SK-MEL-5 (cell line): ENCODE measurements around the gene NTF3. TPM values are rescaled to one million over a fixed set of nuclear protein-coding genes. Genes with fewer than 3 reads are reported as not detected.

Source experiments
- DNase-seq: peaks from one replicate; pipeline ENCODE4 v3.0.0-alpha.2; 2016; ENCODE audit warnings: low read depth, low spot score
- in situ Hi-C: cut with HindIII; loops from 2 replicates; pipeline ENCODE4 v1.10.0; 2016; ENCODE audit warnings: low sequenced_read_pairs, high pct_unique_total_duplicates, low pct_unique_long_range_greater_than_20kb
- total RNA-seq: library from RNA; depleted of rRNA; stranded (reverse); fragments of >200 nt; shearing (Covaris generic); gene quantifications from 2 replicates; pipeline ENCODE4 v1.2.3, GENCODE V29; 2014

The NTF3 gene
- total RNA-seq, 1 experiment from 2014 or later, result 0.37 TPM

DNA sequence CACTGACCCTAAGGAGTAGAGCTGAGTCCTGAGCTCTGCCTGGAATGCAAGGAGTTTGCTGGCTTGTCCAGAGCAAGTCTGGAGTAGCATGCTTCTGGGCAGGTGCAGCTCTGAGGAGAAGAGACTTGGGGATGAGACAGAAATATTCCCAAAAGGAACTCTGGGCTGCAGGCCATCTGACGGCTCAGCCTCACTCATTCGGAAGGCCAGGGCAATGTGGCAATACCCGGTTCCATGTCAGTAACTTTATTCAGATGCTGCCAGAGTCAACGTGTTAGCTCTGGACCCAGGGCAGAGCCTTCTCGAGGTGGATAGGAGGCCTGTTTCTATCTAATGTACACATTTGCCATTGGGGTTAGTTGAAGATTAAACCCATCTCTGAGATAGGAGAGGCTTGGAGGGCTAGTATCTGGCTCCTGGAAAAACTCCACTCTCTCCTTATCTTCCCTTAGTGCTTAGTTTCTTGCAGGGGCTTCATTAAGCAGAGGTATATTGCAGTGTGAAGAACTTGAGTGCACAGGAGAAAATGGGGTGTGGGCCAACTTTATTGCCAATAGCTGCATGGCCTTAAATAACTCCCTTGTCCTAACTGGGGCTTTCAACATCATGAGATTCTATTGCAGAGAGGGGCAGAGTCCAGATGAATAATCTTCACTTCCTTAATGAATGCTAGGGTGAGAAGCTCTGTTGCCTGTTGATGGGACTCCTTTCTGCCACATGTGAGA lies 65.6 kb downstream of the NTF3 start:
- in situ Hi-C loops, result no loop called here
- no peak for DNase-seq

- in situ Hi-C loops, result no loop called here
- DNase-seq, result no peak
These were observed 66.2 kb downstream of the NTF3 start for GRCh38 chr12:5498076-5498475.

- in situ Hi-C loops, result no loop called here
- no peak for DNase-seq
These were observed 66.9 kb downstream of the NTF3 start for GRCh38 chr12:5498806-5499205.

DNA sequence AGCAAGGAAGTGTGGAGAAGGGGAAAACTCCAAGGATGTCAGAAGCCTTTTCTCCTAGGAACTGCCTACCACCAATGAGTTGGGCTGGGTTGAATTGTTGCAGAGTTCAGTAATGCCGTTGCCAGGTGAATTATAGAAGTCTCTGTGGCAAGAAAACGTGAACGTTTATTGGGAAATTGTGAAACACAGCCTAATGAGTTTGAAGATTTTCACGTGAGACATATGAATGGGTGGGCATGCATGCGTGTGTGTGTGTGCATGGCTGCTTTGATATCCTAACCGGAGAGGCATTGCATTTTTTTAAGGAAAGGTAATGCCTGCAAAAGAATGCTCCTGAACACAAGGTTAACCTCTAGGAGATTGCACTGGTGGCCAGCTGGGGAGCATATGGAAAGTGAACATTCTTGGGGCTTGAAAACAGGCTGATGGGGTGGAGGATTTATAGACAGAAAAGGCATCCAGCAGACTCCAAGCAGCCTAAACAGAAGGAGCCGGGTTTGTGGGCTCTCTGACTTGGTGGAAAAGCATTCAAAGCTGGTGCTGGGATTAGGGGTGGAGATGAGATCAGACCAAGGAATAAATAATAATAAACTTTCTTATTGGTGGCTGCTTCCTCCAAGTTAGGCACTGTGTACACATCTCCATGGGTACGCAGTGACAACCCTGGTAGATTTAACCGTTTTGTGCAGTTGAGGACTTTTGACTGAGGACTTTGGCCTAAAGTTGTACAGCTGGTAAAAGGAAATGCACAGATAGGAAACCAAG lies 67.8 kb downstream of the NTF3 start:
- in situ Hi-C loops, result no loop called here
- no peak for DNase-seq

GRCh38 chr12:5500331-5500659 lies 68.4 kb downstream of the NTF3 start:
- in situ Hi-C loops, result no loop called here
- DNase-seq, result no peak

DNA sequence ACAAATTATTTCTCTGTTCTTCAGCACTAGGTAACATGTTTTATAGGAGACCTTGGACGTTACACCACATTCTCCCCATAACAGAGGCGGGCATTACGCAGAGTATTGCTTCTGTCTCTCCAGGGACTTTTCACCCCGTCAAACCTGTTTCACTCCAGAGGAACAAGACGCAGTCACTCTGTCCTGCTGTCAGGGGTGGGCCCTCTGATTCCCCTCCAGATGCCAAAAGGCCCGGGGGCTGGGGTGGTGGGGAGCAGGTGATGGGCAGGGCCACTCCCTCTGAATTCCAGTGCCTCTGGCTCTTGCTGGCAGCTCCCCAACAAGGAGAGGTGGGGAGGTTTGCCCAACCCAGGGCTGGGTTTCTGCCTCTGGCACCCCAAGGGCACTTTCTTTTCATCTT lies 71.9 kb downstream of the NTF3 start:
- in situ Hi-C loops, result no loop called here
- no peak for DNase-seq

- DNase-seq, result no peak
- in situ Hi-C loops, result no loop called here
These were observed 73.2 kb downstream of the NTF3 start for GRCh38 chr12:5505116-5505515.

DNA sequence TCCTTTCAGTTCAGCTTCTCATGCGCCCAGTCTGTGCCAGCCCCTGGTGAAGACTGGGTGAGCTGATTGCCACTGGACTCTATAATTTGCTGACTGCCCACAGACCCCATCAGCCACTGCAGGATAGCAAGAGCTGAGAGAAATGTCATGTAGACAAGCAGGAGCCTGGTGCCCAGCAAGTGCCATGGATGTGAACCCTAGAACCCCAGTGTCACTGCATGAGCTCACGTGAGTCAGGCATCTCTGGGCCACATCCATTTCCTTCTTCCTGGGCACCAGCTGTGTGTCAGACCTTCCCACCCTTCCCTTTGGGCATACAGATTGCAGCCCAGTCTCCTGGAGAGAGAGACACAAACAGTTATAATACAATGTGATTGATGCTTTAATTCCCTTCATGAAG lies 73.8 kb downstream of the NTF3 start:
- DNase-seq, result no peak
- in situ Hi-C loops, result no loop called here

DNA sequence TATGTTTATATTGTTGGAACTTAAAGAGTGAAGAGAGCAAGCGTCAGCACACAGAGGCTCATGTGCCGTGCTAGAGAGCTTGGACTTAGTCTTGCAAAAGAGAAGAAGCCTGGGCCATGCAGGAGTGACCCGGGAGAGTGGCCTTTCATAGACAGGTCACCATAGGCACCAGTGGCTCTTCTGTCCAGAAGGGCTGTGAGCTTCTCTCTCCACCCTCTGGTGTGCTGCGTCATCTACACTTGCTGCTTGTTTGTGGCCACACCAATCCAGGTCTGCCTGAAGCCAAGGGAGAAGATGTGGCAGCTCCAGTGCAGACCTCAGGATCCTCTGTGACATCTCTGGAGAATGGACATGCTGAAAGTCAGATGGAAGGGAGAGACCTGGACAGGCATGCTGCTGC lies 74.4 kb downstream of the NTF3 start:
- no peak for DNase-seq
- in situ Hi-C loops, result no loop called here

DNA sequence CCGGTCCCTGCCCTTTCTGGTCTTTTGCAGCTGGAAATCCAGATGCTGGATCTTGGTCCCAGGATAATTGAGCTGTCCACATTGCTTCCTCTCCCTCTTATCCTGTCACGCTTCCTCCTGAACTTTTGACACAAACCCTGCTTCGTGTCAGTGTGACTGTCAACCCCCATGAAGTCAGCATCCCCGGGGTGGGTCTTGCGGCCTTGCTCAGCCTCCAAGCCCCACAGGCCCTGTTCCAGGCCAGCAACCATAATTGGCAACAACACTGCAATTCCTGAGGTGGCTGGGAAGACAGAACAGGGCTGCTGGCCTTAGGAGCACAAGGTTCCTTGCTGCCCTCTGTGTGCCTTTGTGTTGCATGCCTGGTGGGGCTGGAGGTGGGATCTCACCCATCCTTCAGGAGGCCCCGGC lies 74.9 kb downstream of the NTF3 start:
- no peak for DNase-seq
- in situ Hi-C loops, result no loop called here

- DNase-seq, result no peak
- in situ Hi-C loops, result no loop called here
These were observed 75.6 kb downstream of the NTF3 start for GRCh38 chr12:5507401-5507935.

DNA sequence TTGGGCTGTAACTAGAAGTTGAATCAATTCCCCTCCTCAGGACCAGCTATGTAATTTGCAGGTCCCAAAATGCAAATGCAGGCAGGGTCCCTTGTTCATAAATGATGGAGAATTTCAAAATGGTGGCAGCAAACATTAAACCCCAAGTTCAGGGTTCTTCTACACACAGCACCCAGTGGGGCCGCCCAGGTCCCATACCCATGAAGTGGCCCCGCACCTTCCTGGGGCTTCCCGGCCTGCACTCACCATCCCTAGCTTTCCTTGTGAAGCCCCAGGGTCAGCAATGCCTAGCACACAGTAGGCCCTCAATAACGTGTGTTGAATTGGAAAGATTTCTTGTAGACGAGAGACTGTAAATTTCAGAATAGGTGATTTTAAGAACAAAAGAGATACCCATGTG lies 76.0 kb downstream of the NTF3 start:
- DNase-seq, result no peak
- in situ Hi-C loops, result no loop called here

- no peak for DNase-seq
- in situ Hi-C loops, result no loop called here
These were observed 77.2 kb downstream of the NTF3 start for GRCh38 chr12:5509102-5509501.

GRCh38 chr12:5509557-5509956 lies 77.6 kb downstream of the NTF3 start:
- no peak for DNase-seq
- in situ Hi-C loops, result no loop called here

DNA sequence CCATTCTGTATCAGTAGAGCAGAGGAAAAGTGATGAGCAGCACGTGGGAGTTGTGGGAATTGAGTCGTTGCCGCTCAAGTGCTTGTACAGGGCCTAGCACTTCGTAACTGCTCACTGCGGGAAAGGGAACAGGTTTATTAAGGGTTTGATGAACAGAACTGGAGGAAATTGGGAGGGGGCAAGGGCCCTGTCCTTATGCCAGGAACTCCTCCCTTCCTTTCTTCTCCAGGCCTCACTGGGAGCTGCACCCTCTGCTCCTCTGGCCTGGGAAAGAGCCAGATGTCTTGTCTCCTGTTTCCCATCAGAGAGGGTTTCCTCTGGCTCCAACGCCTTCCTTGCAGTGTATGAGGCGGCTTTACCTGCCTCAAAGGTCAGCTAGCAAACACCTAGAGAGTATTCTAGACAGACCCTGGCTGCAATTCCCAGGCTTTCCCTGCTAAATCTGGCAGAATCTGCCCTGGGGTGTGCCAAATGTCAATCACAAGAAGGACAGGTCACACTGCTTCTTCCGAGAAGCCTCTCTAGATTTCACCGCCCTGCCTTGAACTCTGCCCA lies 78.4 kb downstream of the NTF3 start:
- in situ Hi-C loops, result no loop called here
- DNase-seq, result no peak

DNA sequence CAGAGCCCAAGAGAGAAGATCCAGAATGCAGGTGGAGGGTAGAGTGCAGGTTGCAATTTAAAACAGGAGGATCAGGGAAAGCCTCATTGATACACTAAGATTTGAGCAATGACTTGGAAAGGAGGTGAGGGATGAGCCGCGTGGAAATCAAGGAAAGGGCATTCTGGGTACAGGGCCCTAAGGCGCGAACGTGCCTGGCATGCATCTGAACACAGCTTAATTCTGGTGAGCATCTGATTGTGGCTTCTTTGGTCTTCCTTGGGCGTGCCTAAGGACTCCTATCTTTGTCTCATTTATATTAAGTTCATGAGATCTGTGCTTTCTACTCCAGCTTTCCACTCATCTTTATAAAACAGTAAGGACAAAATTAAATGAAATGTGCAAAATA lies 79.3 kb downstream of the NTF3 start:
- no peak for DNase-seq
- in situ Hi-C loops, result no loop called here

DNA sequence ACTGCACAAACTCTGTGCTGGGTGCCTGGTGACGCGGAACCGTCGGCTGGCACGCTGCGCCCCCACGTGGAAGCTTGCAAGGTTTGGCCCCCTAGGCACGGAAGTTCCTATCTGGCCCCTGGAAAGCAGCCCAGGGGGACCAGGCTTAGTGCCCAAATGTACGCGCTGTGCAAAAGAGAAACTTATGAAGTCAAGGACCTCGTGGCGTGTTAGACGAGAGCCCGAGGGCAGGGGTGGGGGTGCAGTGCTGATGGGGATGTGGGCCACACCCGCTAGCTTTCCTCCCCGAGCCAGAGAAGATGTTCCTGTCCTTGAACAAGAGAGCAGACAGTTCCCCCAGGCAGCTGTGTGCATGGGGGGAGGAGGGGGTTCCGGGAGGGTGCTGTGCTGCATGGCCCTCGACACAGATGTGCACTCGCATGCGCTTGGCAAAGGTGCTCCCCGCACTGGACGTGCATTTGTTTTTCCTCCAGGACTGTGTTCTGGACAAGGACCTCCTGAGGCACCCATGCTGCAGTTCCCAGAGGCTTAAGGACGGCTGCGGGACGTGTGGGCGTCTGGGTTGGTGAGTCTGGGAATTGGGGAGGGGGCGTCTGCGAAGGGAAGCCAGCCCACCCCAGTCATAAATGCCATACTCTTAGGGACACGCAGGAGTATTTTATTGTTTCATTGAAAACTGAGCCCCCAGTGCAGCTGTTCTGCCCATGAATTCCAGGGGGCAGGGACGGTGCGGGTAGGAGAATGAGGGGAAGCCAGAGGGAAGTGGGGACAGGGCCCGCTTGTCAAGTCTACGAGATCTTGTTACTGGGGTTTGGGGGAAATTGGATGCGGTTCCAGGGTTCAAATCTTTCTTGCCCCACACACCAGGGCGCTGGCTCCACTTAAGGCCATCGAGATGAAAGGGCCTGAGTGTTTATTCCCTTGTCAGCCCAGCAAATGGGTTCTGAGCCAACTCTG lies 80.0 kb downstream of the NTF3 start:
- peak; percentile 44 for DNase-seq

DNA sequence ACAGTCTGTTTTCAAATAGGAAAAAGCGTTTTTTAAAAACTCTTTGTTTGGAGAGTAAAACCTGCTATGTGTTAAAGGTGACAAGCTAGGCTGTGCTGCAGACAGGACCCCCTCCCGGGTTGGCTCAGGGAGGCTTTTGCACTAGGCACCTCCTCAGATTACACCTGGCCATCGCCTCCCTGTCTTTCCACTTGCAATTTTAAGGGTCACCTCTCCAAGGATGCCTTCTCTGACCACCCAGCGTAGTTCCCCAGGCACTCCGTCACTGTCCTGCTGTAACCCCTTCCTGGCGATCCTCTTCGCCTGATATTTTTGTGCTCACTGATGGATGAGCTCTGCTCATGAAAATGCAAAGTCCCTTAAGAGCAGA lies 80.7 kb downstream of the NTF3 start:
- in situ Hi-C loops, result no loop called here

More for the DNA sequence above, 80.0 kb downstream of the NTF3 start:
- in situ Hi-C loops, result no loop called here

More for the DNA sequence above, 80.7 kb downstream of the NTF3 start:
- DNase-seq, result no peak
